GM21515 (cell line): Measurements from ENCODE around the gene UBE2I.

Source experiments
- ATAC-seq: cut with Tn5 transposase; IDR thresholded peaks from one replicate; pipeline ENCODE4 v1.9.1; 2021; ENCODE audit not compliant: unreplicated experiment

UBE2I gene

DNA sequence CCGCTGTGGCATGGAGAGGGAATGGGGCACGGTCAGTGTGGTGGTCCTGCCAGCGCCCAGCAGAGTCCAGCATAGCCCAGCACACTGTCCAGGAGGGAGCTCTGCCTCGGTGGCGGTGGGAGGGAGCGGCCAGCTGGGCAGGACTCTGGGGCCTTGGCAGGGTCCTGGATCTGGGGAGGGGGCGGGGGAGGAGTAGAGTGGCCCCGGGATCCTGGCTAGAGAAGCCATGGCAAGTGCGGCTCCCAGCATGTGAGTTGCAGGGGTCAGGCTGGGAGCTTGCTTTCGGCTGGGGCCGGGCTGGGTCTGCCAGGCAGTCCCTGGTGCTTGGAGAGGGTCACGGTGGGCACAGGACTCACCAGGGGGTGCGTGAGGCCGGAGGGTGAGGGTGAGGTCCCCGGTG, 46.2 kb downstream of the UBE2I start:
- ATAC-seq = no peak

DNA sequence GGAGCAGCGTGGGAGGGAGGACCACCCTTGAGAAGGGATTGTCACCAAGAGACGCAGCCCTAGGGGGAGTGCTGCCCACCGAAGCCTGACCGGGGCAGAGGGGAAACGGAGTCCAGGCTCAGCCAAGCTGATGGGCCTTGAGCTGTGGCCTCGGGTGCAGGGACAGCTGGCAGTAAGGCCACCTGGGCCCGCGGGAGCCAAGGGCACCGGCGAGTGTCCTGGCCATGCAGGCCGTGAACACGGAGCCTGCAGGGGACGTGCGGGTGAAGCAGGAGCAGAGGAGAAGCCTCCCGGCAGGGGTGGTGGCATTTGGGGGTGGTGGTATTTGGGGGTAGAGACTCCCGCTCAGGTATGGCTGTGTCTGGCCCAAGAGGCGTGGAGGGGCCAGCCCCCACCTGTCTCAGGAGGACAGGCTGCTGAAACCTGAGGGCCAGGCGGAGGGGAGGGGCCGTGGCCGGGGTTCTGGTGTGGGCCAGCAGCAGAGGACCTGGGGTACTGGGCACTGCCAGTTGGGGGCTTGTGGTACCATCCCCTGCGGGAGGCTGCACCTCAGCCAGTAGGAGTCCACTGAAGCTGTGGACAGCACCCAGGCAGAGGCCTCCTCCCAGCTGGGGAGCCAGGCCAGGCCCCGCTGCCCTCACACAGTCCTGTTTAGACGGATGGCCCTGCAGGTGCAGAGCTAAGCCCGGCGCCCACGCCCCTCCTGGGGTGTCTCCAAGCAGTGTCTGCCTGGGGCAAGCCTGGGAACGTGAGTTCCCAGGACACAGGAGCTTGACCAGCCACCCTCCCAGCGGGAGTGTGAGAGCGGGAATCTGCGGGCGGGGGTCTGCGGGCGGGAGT, 46.8 kb downstream of the UBE2I start:
- ATAC-seq = no peak

DNA sequence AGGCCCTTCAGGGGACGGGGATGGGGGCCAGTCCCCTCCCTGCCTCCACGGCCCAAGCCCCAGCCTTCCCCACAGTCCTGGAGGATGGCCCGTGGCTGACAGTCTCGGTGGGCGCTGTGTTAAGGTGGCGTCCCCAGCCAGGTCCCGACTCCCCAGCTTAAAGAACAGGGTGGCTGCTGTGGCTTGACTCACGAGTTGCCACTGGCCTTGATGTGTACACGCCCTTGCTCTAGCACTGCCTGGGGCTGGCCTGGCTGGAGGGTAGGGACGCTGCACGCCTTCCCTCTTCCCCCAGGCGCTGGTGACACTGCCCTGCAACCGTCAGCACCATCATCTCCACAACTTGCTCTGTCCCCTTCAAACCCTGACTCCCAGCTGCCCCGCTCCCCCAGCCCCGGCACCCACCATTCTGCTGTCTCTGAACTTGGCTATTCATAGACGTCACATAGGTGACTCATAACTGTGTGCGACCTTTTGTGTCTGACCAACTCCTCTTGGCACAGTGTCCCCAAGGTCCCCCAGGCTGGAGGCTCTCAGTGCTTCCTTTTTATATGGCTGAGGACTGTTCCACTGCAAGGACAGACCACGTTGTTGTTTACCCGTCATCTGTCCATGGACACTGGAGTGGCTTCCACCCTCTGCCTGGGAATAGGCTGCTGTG, 48.6 kb downstream of the UBE2I start:
- no peak for ATAC-seq

- no peak for ATAC-seq
Observed at GRCh38 chr16:1361685-1362360, 52.4 kb downstream of the UBE2I start.

- ATAC-seq = no peak
Observed at GRCh38 chr16:1362807-1363206, 53.4 kb downstream of the UBE2I start.

GRCh38 chr16:1363501-1364041, 54.1 kb downstream of the UBE2I start:
- no peak for ATAC-seq

DNA sequence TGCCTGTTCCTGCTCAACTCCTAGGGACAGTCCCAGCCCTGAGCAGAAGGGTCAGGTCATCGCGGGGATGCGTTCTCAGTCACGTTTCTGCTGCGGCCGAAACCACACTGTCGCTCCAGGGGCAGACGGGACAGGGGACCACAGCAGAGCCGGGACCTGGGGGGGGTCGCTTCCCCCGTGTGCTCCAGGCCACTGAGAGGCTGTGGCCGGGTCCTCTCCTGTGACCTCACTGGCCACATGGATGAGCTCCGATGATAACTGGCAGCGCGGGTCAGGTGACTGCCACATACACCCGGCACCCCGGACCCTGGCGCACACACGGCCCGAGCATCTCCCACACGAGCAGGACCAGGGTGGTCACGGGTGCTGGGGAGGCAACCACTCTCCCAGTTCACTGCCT, 55.1 kb downstream of the UBE2I start:
- ATAC-seq = no peak

DNA sequence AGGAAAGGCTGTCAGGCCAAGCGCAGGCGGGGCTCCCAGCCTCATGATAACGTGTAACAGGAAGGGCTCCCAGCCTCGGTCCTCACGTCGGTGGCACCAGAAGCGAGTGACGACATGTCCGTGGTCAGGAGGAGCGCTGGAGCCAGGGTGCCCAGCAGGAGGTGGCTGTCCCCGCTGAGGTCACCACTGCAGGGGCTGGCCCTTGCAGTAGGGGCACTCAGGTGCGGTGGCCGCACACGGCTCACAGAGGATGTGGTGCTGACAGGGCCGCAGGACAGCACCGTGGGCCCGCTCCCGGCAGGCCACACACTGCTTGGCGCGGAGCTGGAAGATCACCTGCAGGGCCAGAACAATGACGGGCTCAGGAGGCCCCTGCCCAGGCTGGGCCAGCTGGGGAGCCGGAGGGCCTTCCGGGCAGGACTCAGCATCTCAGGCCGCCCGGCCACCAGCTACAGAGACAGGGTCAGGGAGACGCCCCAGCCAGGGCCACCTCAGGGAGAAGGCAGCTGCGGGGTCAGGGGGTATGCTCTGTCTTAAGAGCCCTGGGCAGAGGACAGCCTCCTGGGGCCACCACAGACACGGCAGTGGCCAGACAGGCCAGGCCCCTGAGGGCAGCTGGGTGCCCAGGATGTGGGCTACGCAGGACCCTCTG, 56.8 kb downstream of the UBE2I start:
- no peak for ATAC-seq

DNA sequence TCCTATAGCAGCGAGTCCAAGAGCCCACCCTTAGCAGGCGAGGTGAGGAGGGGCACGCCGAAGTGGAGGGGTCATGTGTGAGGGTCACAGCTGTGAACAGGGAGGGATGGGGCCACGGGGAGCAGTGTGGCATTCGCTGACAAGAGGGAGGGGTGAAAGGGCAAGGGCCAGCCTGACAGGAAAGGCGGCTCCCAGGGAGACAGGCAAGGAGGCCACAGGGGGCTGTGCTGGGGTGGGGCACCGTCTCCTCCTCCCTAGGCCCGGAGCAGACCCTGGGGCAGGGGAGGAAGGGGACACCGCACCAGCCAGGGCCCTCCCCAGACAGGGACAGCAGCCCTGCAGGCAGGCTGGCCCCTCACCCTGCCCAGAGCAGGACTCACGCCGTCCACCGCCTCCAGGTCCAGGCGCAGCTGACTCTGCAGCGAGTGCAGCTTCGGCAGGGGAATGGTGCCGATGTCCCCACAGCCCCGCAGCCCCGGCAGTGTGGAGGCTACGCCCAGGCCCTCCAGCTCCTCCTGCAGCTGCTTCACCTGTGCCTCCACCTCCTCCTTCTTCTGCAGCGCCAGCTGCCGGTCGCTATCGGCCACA, 57.4 kb downstream of the UBE2I start:
- no peak for ATAC-seq

GRCh38 chr16:1367486-1368174, 58.2 kb downstream of the UBE2I start:
- no peak for ATAC-seq

DNA sequence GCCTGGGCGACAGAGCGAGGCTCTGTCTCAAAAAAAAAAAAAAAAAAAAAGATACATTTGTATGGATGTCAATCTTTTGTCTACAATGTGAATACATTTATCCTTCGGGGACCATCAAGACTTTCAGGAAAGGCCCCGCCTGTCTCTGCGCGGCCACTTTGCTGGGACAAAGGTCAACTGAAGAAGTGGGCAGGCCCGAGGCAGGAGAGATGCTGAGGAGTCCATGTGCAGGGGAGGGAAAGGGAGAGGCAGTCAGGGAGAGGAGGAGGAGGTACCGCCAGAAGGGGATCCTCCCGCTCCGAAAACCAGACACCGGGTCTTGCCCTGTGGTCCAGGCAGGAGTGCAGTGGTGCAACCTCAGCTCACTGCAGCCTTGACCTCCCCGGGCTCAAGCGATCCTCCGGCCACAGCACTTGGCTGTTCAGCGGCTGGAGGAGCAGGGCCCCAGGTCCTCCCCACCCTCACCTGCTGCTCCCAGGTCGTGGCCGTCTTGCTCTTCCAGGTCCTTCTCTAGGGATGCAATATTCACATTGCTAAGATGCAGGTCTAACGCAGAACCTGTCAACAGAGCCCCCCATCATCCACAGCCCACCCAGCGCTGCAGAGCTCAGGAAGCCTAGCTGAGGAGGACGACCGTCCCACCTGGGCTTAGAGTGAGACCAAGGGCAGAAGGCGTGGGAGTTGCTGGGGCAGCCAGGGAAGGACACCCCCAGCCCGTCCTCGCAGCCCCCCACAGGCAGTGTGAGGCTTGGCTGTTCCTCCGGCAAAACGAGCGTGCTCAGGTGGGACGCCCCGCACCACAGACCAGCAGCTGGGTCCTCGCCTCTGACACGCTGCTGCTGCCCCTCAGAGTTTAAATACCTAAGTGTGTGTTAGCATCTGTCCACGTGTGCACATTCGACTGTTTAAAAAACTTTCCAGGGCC, 61.9 kb downstream of the UBE2I start:
- ATAC-seq = no peak

DNA sequence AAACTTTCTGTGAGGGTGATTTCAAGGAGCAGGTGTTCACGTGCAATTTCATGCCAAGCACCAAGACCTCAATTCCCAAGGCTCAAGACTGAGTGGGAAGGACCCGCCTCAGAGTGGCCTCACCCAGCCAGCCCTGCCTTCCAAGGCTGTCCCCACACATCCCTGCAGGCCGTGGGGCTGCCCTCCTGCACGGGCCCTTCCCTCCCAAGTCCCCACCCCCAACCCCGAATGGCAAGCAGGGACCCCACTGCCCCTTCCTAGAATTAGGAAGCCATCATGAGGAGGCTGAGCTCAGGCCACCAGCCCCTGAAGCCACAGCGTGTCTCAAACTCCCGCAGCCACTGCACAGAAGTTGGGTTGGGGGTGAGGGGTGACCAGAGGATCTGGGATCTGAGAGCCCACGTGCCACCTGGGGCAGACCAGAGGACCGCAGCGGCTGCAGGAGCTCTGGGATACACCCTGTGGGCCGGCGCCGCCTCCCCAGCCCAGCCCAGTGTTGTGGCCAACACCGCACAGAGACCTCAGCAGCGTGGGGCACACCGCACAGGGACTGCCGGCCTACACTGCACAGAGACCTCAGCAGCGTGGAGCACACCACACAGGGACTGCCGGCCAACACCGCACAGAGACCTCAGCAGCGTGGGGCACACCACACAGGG, 63.0 kb downstream of the UBE2I start:
- no peak for ATAC-seq

DNA sequence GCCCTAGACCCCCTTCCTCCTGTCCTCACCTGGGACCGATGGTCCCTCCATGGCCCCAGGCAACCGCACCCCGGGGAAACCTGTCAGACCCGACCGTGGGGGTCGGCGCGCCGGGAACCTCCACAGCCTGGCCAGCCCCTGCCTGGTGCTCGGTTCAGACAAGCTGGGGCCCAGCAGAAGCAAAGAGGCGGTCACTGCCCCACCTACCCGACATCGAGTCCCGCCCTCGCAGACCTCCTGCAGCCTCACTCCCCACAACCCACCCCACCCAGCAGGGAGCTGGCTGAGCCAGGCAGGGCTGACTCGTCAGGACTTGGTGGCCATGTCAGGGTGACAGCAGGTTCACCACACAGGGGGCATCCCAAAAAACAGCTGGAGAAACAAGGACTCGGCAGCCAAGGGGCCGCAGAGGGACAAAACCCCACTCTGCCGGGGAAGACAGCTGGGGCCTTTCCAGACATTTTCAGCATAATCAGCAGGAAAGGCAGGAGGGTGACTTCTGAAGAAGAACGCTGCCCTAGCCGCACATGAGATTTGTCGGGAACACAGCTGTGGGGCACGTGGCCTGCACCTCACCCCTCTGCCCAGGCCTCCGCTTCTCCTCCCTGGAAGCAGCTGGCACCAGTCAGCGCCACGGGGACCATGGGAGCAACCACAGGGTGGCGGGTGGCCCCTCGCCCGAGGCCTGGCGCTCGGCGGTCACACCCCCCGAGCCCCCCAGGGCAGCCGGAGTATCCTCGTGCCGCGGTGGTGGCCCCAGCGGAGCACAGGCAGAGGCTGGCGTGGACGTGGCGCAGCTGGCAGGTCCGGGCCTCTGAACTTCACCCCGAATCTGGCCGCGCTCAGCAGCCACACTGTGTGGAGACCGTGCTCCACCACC, 65.2 kb downstream of the UBE2I start:
- ATAC-seq = no peak

- no peak for ATAC-seq
Observed at GRCh38 chr16:1375298-1375640, 65.8 kb downstream of the UBE2I start.

- ATAC-seq = no peak
Observed at GRCh38 chr16:1375741-1376410, 66.4 kb downstream of the UBE2I start.
